HepG2 (cell line): ENCODE data around the gene NPPC. TPM values are rescaled to one million over a fixed set of nuclear protein-coding genes. Genes with fewer than 3 reads are reported as not detected.
A peak's percentile ranks its signal among the peaks of the same experiment; 100 is the strongest.

Source experiments
- ATAC-seq: fragments of 200-7000 bp; cut with Tn5 transposase; 3 replicates; pipeline ENCODE4 v1.9.1; 2020; ENCODE audit warnings: mild to moderate bottlenecking, moderate library complexity
- BruUV-seq: library from RNA; stranded (reverse); fragments of 400-500 nt; replicated peaks from 2 replicates; lab custom pipeline; 2021; lab: Mats Ljungman, UMichigan
- CTCF ChIA-PET: fragments of 300-600 bp; formaldehyde crosslinking; extraction: SDS; loops from one replicate; lab custom pipeline; 2021; ENCODE audit warnings: low total read pairs, inconsistent platforms, low intra/inter-chr PET ratio; lab: Yijun Ruan, JAX
- POLR2A ChIA-PET: fragments of 350-600 bp; sonication (Branson Sonifier 250); formaldehyde crosslinking; loops from one replicate; lab custom pipeline; 2020; ENCODE audit warnings: antibody characterized with exemption, inconsistent platforms; lab: Yijun Ruan, JAX
- DNase-seq: peaks from one replicate; pipeline ENCODE4 v3.0.0-alpha.2; 2015; ENCODE audit warnings: low spot score
- FAIRE-seq: peaks from 3 replicates; lab custom pipeline; 2011; peaks lifted over from hg19 to GRCh38; lab: Jason Lieb, UNC
- H2AFZ ChIP-seq: one replicate; pipeline ENCODE4 v1.6.1; 2011; ENCODE audit warnings: low read length, inconsistent platforms
- H3K27ac ChIP-seq: fragments of 300-600 bp; 3 replicates; pipeline ENCODE4 v1.8.0; 2011; ENCODE audit warnings: mixed run types, mild to moderate bottlenecking, mixed read lengths, low read length, inconsistent platforms; ENCODE audit not compliant: insufficient read depth; ENCODE audit errors: extremely low read length
- H3K27me3 ChIP-seq, 2 experiments: fragments of 200-600 bp in 1 of 2; 2 replicates in 1 of 2; 3 replicates in 1 of 2; pipeline versions ENCODE4 v1.6.0 to v1.8.0; 2011; ENCODE audit warnings: low read length in 2 of 2, mild to moderate bottlenecking in 2 of 2, moderate library complexity in 2 of 2, inconsistent platforms in 1 of 2; ENCODE audit not compliant: insufficient read depth in 2 of 2, control insufficient read depth in 1 of 2
- H3K36me3 ChIP-seq, 2 experiments: fragments of 200-600 bp in 1 of 2; replicated peaks in 1 of 2; 2 replicates in 1 of 2; 3 replicates in 1 of 2; pipeline versions ENCODE4 v1.5.1 to v1.8.0; 2011; ENCODE audit warnings: low read length in 2 of 2, inconsistent platforms in 1 of 2; ENCODE audit not compliant: insufficient read depth in 2 of 2, control insufficient read depth in 1 of 2
- H3K4me1 ChIP-seq: 2 replicates; pipeline ENCODE4 v1.5.1; 2012; ENCODE audit warnings: low read length, inconsistent platforms; ENCODE audit not compliant: insufficient read depth
- H3K4me2 ChIP-seq: 2 replicates; pipeline ENCODE4 v1.6.0; 2011; ENCODE audit warnings: low read depth, low read length, inconsistent platforms
- H3K4me3 ChIP-seq, 3 experiments: fragments of 200-600 bp in 1 of 3; sonication (generic), shearing (Covaris generic) in 1 of 3; replicated peaks in 1 of 3; 2 replicates each; pipeline ENCODE4 v1.5.1; 2011 to 2016; ENCODE audit warnings: low read length in 3 of 3, inconsistent platforms in 2 of 3, low read depth in 2 of 3, mild to moderate bottlenecking in 2 of 3, control low read depth in 1 of 3, mixed read lengths in 1 of 3; ENCODE audit not compliant: insufficient read depth in 1 of 3
- H3K79me2 ChIP-seq: one replicate; pipeline ENCODE4 v1.6.1; 2011; ENCODE audit warnings: low read length, inconsistent platforms; ENCODE audit not compliant: insufficient read depth
- H3K9ac ChIP-seq: 2 replicates; pipeline ENCODE4 v1.6.0; 2011; ENCODE audit warnings: mild to moderate bottlenecking, low read depth, low read length, inconsistent platforms; ENCODE audit not compliant: insufficient read depth
- H3K9me3 ChIP-seq: 2 replicates; pipeline ENCODE4 v1.5.1; 2012; ENCODE audit warnings: mild to moderate bottlenecking, low read length
- H4K20me1 ChIP-seq: 2 replicates; pipeline ENCODE4 v1.6.0; 2011; ENCODE audit warnings: inconsistent platforms, mild to moderate bottlenecking, low read length, moderate library complexity; ENCODE audit not compliant: insufficient read depth
- CBX2 ChIP-seq, 2 experiments: fragments of 200-600 bp in 1 of 2; sonication (generic); formaldehyde crosslinking in 1 of 2; IDR thresholded peaks; 2 replicates each; pipeline versions ENCODE4 v1.7.0 to v1.8.1; 2018 to 2022; ENCODE audit warnings: low read depth in 2 of 2, low read length in 1 of 2, mild to moderate bottlenecking in 1 of 2, missing genetic modification reagents in 1 of 2
- DBP ChIP-seq: sonication (generic); formaldehyde crosslinking; IDR thresholded peaks from 2 replicates; pipeline ENCODE4 v1.4.0; 2020; ENCODE audit warnings: missing genetic modification reagents; ENCODE audit errors: not compliant biosample characterization
- POGK ChIP-seq: sonication (generic); formaldehyde crosslinking; conservative IDR thresholded peaks from 2 replicates; pipeline ENCODE4 v1.8.0; 2022; ENCODE audit warnings: mild to moderate bottlenecking, moderate library complexity, missing genetic modification reagents
- PRDM15 ChIP-seq: sonication (generic); formaldehyde crosslinking; IDR thresholded peaks from 2 replicates; pipeline ENCODE4 v1.4.0; 2020; ENCODE audit warnings: missing genetic modification reagents
- ZNF34 ChIP-seq: sonication (generic); formaldehyde crosslinking; IDR thresholded peaks from 2 replicates; pipeline ENCODE4 v1.4.0; 2020; ENCODE audit warnings: mild to moderate bottlenecking, missing genetic modification reagents, borderline replicate concordance
- ZNF574 ChIP-seq: sonication (generic); formaldehyde crosslinking; IDR thresholded peaks from 2 replicates; pipeline ENCODE4 v1.4.0; 2020; ENCODE audit warnings: missing genetic modification reagents
- WGBS: methylation state at CpG from one replicate; pipeline ENCODE4 v1.1.6; 2017; ENCODE audit warnings: low lambda C conversion rate; 5-methylcytosine and 5-hydroxymethylcytosine counted together
- in situ Hi-C: cut with HindIII; loops from 2 replicates; pipeline ENCODE4 v1.10.0; 2017; ENCODE audit warnings: low pct_unique_long_range_greater_than_20kb; ENCODE audit not compliant: extremely low pct_ligation_motif_present
- intact Hi-C: fragments of 100-400 bp; cut with micrococcal nuclease; formaldehyde crosslinking; loops from one replicate; pipeline ENCODE4 v1.10.0; 2022; ENCODE audit not compliant: unreplicated experiment
- polyA plus RNA-seq, 8 experiments: library from polyadenylated mRNA; depleted of rRNA in 3 of 8; stranded (reverse) in 7 of 8; unstranded in 1 of 8; fragments of >200 nt; fragmentation: Illumina TruSeq in 4 of 8; extraction: Trizol in 4 of 8; gene quantifications; 2 replicates each; pipeline versions ENCODE4 v1.2.1 to v1.2.3, GENCODE V29; 2011 to 2016; ENCODE audit warnings: low read depth in 4 of 8, missing spikeins in 1 of 8, mixed read lengths in 1 of 8; ENCODE audit not compliant: insufficient read depth in 1 of 8
- total RNA-seq, 5 experiments: library from RNA; depleted of rRNA; stranded (reverse); fragments of >200 nt; fragmentation: Illumina TruSeq; extraction: Trizol; gene quantifications; 2 replicates each; pipeline ENCODE4 v1.2.3, GENCODE V29; 2016; ENCODE audit warnings: low read depth in 1 of 5
- TF ChIP-seq, protein P1 (sequence below): sonication (generic); formaldehyde crosslinking; IDR thresholded peaks from 2 replicates; pipeline ENCODE4 v1.4.0; 2020; ENCODE audit warnings: missing genetic modification reagents
- TF ChIP-seq, protein P2 (sequence below): IDR thresholded peaks from 2 replicates; pipeline ENCODE4 v1.6.1; 2016; ENCODE audit warnings: missing genetic modification reagents, missing compliant biosample characterization

Gene NPPC
- total and polyA plus RNA-seq, 2 of the 13 experiments (the other 11 are each of a cell fraction or from before 2014, with no cell fraction given): 0.11 TPM; not detected in 1

GRCh38 chr2:231925303-231926179 lies 655 bp downstream of the NPPC start:
- in situ Hi-C loops: loop anchor here (10.0 kb wide), 1 partner anchor 219 kb away; no protein-coding TSS in a partner anchor
- H3K9me3 ChIP-seq: no peaks in the 10 kb centered on the region
- peak; percentile 73 for DNase-seq
- no peaks in the 10 kb centered on the region; the same call in 1 of the 2 replicates for H4K20me1 ChIP-seq
- intact Hi-C loops: loop anchor here (1.0 to 5.0 kb wide), 4 partner anchors 37 to 402 kb away; partner anchors contain the start of gene DIS3L2
- peaks cover 18 to 92% of the 10 kb centered on the region in 2 experiments; a peak in 4 of 5 replicates for H3K27me3 ChIP-seq
- peaks cover 44% of the 10 kb centered on the region for H3K4me1 ChIP-seq
- ATAC-seq: peak; percentile 88
- H3K27ac ChIP-seq: no peak overlapping the region
- H3K4me2 ChIP-seq: peak overlapping the region; percentile 71
- no TSS peak for BruUV-seq
- H3K79me2 ChIP-seq: no peaks in the 10 kb centered on the region
- H2AFZ ChIP-seq: no peak overlapping the region
- H3K36me3 ChIP-seq: no peaks in the 10 kb centered on the region
- CTCF ChIA-PET: interaction anchor here (0.7 to 3.1 kb wide), 8 partner anchors 8 to 515 kb away, joined by 3 to 25 read pairs (median 4); no protein-coding TSS in a partner anchor
- POLR2A ChIA-PET: interaction anchor here (0.7 to 1.8 kb wide), 2 partner anchors 10 to 20 kb away, joined by 3 to 4 read pairs; no protein-coding TSS in a partner anchor
- no peak for FAIRE-seq
- 4% methylated on average over 23 of the region's 96 CpGs for WGBS
- H3K4me3 ChIP-seq: peak overlapping the region; percentile 41 to 75 (median 58)
- no peak overlapping the region for H3K9ac ChIP-seq
- TF ChIP-seq DBP (CRISPR knock-in tag) (no peak), ZNF34 (0 out of 2 replicates have a peak, but pooled peaks have one; percentile 64), POGK (CRISPR knock-in tag) (peak; percentile 66; the same call in 1 of the 2 replicates), CBX2 (IDR thresholded peaks at IDR 0.05; ENCODE audit: low read depth, low read length) (no peak), CBX2 (CRISPR knock-in tag; IDR thresholded peaks at IDR 0.05; ENCODE audit: low read depth) (peak; percentile 69; the same call in 1 of the 2 replicates), PRDM15 (CRISPR knock-in tag) (no peak), ZNF574 (CRISPR knock-in tag) (peak; percentile 63)
- TF ChIP-seq, protein P1, sequence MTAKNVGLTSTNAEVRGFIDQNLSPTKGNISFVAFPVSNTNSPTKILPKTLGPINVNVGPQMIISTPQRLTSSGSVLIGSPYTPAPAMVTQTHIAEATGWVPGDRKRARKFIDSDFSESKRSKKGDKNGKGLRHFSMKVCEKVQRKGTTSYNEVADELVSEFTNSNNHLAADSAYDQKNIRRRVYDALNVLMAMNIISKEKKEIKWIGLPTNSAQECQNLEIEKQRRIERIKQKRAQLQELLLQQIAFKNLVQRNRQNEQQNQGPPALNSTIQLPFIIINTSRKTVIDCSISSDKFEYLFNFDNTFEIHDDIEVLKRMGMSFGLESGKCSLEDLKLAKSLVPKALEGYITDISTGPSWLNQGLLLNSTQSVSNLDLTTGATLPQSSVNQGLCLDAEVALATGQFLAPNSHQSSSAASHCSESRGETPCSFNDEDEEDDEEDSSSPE (CRISPR knock-in tag): 0 out of 2 replicates have a peak, but pooled peaks have one; percentile 35
- TF ChIP-seq, protein P2, sequence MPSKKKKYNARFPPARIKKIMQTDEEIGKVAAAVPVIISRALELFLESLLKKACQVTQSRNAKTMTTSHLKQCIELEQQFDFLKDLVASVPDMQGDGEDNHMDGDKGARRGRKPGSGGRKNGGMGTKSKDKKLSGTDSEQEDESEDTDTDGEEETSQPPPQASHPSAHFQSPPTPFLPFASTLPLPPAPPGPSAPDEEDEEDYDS (CRISPR knock-in tag): no peak
